GM12801 (cell line): ENCODE results near the gene CETP.

Experiments used
- TF ChIP-seq, protein P1 (sequence below): IDR thresholded peaks from one replicate; pipeline ENCODE4 v1.5.1; 2011; ENCODE audit warnings: control low read depth; ENCODE audit not compliant: insufficient read length; ENCODE audit errors: extremely low read depth

CETP gene

DNA sequence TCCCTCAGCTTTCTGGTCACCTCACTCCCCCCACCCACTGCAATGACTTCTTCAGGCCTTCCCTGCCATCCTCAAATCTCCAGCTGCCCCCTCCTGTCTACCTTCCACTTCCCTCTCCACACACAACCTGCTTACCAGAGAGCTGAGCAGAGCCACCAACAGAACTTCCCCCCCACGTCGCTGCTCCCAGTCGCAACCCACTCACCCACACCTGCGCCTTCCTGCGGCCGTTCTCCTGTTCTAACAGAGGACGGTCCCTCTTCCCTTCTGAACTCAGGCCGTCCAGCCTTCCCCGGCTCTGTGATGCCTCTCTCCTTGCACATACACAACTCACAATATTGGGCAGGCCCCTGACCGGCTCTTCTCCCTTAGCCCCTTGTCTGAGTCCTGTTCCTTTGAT lies 14.0 kb downstream of the CETP start:
- TF ChIP-seq, protein P1, sequence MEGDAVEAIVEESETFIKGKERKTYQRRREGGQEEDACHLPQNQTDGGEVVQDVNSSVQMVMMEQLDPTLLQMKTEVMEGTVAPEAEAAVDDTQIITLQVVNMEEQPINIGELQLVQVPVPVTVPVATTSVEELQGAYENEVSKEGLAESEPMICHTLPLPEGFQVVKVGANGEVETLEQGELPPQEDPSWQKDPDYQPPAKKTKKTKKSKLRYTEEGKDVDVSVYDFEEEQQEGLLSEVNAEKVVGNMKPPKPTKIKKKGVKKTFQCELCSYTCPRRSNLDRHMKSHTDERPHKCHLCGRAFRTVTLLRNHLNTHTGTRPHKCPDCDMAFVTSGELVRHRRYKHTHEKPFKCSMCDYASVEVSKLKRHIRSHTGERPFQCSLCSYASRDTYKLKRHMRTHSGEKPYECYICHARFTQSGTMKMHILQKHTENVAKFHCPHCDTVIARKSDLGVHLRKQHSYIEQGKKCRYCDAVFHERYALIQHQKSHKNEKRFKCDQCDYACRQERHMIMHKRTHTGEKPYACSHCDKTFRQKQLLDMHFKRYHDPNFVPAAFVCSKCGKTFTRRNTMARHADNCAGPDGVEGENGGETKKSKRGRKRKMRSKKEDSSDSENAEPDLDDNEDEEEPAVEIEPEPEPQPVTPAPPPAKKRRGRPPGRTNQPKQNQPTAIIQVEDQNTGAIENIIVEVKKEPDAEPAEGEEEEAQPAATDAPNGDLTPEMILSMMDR = no peak

DNA sequence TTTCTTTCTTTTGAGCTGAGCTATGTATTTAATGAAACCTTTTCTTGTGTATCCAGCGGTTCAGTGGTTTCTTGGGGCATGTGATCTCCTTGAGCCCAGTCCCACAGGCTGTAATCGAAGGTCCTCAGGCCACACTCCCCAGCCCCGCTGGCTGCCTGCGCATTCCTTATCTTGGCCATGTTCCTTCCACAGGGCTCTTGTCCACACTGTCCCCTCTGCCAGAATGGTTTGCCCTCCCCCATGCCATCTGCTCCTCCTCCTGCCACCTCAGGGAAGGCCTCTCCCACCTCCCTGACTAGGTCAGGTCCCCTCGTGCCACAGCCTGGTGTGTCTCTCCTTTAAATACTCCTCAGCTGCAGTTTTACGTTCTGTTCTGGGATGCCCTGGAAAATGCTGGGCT lies 15.5 kb downstream of the CETP start:
- TF ChIP-seq, protein P1 = no peak

DNA sequence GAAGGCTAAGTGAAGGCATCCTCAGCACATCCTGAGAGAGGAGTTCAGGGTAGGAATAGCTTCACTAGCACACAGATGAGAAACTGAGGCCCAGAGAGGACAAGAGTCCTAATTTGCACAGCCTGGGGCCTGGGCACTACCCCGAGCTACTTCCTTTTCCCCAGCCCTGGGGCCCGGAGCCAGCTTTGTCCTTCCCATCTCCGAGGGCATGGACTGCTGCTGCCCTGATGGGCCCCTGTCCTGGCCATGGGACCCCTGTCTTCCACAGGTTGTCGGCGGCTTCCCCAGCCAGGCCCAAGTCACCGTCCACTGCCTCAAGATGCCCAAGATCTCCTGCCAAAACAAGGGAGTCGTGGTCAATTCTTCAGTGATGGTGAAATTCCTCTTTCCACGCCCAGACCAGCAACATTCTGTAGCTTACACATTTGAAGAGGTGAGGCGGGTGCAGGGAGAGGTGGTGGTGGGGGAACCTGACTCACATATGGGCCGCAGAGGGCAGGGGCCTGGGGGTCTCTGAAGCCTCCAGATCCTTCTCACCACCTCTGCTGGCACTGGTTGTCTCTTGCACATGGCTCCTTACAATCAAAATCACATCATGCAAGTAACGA lies 16.2 kb downstream of the CETP start:
- TF ChIP-seq, protein P1 = no peak

DNA sequence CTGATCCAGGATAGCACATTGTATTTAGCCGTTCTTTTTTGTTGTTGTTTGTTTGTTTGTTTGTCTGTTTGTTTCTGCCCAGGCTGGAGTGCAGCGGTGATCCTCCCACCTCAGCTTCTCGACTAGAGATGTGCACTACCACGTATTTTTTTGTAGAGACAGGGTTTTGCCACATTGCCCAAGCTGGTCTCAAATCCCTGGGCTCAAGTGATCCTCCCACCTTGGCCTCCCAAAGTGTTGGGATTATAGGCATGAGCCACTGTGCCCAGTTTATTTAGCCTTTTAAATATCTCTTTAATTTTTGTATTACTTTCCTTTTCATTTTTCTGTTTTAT lies 18.4 kb downstream of the CETP start:
- TF ChIP-seq, protein P1 = no peak

DNA sequence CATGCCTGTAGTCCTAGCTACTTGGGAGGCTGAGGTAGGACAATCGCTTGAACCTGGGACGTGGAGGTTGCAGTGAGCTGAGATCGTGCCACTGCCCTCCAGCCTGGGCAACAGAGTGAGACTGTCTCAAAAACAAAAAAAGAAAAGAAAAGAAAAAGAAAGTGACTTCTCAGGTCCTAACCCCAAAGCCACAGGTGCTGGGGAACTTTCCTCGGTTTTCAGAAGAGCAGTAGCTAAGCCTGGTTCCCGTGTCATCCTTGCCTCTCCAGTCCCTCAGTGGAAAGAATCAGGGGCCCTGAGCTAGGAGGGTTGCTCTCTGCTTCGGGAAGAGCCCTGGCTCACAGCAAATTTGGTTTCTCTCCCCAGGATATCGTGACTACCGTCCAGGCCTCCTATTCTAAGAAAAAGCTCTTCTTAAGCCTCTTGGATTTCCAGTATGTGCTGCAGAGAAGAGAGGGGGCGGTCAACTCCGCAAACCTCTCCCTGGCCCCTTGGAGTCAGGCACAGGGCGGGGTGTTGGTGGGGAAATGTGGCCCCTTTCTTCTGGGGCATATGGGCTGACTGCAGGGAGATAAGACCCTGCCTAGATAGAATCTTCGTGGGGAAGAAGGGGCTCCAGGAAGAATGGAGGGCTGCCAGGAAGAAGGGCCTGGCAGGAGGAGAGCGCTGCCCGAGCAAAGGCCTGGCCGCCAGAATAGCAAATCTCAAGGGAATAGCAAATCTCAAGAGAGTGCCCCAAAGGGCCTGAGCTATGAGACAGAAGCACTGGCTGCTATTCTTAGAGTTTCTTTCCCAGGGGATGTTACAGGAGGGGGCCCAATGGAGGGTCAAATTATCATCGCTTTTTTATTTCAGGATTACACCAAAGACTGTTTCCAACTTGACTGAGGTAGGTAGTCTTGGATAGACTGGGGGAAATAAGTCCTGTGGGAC lies 19.3 kb downstream of the CETP start:
- TF ChIP-seq, protein P1 = no peak

DNA sequence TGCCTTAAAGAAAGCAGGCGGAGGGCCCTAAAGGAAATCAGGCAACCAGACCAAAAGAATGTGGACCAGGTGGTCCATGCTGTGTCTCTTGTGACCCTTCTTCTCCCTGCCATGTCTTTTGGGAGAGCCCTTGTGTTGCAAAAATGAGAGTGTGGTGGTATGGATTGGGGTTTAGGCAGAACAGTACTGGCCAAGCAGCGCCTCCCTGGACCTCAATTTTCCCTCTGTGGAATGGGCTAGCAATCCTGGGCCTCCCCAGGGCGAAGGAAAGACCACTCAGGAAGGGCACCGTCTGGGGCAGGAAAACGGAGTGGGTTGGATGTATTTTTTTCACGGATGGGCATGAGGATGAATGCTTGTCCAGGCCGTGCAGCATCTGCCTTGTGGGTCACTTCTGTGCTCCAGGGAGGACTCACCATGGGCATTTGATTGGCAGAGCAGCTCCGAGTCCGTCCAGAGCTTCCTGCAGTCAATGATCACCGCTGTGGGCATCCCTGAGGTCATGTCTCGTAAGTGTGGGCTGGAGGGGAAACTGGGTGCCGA lies 20.1 kb downstream of the CETP start:
- TF ChIP-seq, protein P1 = no peak

DNA sequence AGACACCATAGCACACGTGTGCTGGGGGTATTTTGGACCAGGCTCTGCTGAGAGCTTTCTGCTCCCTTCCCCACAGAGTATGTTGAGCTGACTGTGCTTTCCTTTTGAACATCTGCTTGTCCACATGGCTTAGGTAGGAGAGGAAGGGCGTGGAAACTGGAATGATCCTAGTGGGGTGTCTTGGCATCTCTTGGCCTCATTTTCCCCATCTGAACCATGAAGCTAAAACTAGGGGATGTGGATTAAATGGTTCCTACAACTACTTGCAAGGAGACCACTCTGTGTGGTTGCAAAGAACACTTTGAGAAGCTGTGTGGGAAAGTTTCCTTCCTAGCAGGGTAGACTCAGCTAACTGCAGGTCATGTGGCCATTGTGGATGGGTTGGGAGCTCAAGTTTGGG lies 20.9 kb downstream of the CETP start:
- TF ChIP-seq, protein P1 = no peak
